Upper lobe of right lung (tissue), 1 donor: ENCODE measurements around the gene PLEKHG7. TPM values are rescaled to one million over a fixed set of nuclear protein-coding genes. Genes with fewer than 3 reads are reported as not detected.

ENCODE experiments used
- ATAC-seq: fragments of 200-7000 bp; cut with Tn5 transposase; one replicate; pipeline ENCODE4 v1.9.1; 2020; ENCODE audit warnings: mild to moderate bottlenecking, moderate library complexity
- DNase-seq: peaks from one replicate; pipeline ENCODE4 v3.0.0-alpha.2; 2020
- H3K27ac ChIP-seq: fragments of 200-600 bp; one replicate; pipeline ENCODE4 v1.8.0; 2022
- H3K27me3 ChIP-seq: fragments of 200-600 bp; one replicate; pipeline ENCODE4 v1.8.0; 2022; ENCODE audit warnings: mild to moderate bottlenecking
- H3K36me3 ChIP-seq: fragments of 200-600 bp; one replicate; pipeline ENCODE4 v1.8.0; 2022
- H3K4me1 ChIP-seq: fragments of 200-600 bp; one replicate; pipeline ENCODE4 v1.8.0; 2022
- H3K4me3 ChIP-seq: fragments of 200-600 bp; one replicate; pipeline ENCODE4 v1.8.0; 2022; ENCODE audit warnings: mild to moderate bottlenecking
- H3K9me3 ChIP-seq: fragments of 200-600 bp; one replicate; pipeline ENCODE4 v1.8.0; 2022
- CTCF ChIP-seq: fragments of 200-600 bp; IDR thresholded peaks from one replicate; pipeline ENCODE4 v1.8.0; 2022; ENCODE audit warnings: antibody characterized with exemption
- intact Hi-C: fragments of 100-400 bp; cut with DNase I; formaldehyde crosslinking; loops from one replicate; pipeline ENCODE4 v1.11.0; 2022
- total RNA-seq: library from RNA; stranded (reverse); fragmentation: NEBNext Ultra II Directional; extraction: Animal tissue kit (Norgen Biotek cat#: 25700); gene quantifications from one replicate; pipeline ENCODE4 v1.2.1, GENCODE V29; 2021
- donor health status: DM: no; HTN: yes; CAD: no; lungs with severe emphysema.

Gene PLEKHG7
- total RNA-seq, 1 donor from 2014 or later, result not detected

GRCh38 chr12:92695577-92695976, 7.2 kb upstream of the PLEKHG7 start:
- Histone ChIP-seq H3K9me3 (no peaks in the 10 kb centered on the region), H3K4me1 (no peaks in the 10 kb centered on the region), H3K4me3 (no peak overlapping the region), H3K27me3 (no peaks in the 10 kb centered on the region), H3K27ac (no peak overlapping the region), H3K36me3 (no peaks in the 10 kb centered on the region)
- intact Hi-C loops, result no loop called here
- TF ChIP-seq CTCF, result no peak
- ATAC-seq (no peak), DNase-seq (no peak)

GRCh38 chr12:92696216-92696615, 6.6 kb upstream of the PLEKHG7 start:
- H3K27me3 ChIP-seq, result no peaks in the 10 kb centered on the region
- no peaks in the 10 kb centered on the region for H3K36me3 ChIP-seq
- no peaks in the 10 kb centered on the region for H3K9me3 ChIP-seq
- no peak overlapping the region for H3K4me3 ChIP-seq
- DNase-seq (no peak), ATAC-seq (peak; percentile 64)
- H3K27ac ChIP-seq, result peak overlapping the region; percentile 63
- TF ChIP-seq CTCF, result no peak
- intact Hi-C loops, result no loop called here
- no peaks in the 10 kb centered on the region for H3K4me1 ChIP-seq

GRCh38 chr12:92698474-92698873, 4.3 kb upstream of the PLEKHG7 start:
- no peaks in the 10 kb centered on the region for H3K36me3 ChIP-seq
- no peak overlapping the region for H3K27ac ChIP-seq
- intact Hi-C loops, result no loop called here
- H3K4me3 ChIP-seq, result no peak overlapping the region
- no peaks in the 10 kb centered on the region for H3K4me1 ChIP-seq
- H3K27me3 ChIP-seq, result no peaks in the 10 kb centered on the region
- TF ChIP-seq CTCF, result no peak
- DNase-seq (no peak), ATAC-seq (no peak)
- H3K9me3 ChIP-seq, result no peaks in the 10 kb centered on the region

- Histone ChIP-seq H3K27ac (no peak overlapping the region), H3K27me3 (no peaks in the 10 kb centered on the region), H3K9me3 (no peaks in the 10 kb centered on the region), H3K36me3 (no peaks in the 10 kb centered on the region), H3K4me1 (no peaks in the 10 kb centered on the region), H3K4me3 (no peak overlapping the region)
- DNase-seq (no peak), ATAC-seq (no peak)
- TF ChIP-seq CTCF, result no peak
- intact Hi-C loops, result no loop called here
These were observed 1.3 kb upstream of the PLEKHG7 start for GRCh38 chr12:92701441-92701840.

- no peak for TF ChIP-seq CTCF
- ATAC-seq, result no peak
- no peaks in the 10 kb centered on the region for H3K4me1 ChIP-seq
These were observed 997 bp downstream of the PLEKHG7 start for GRCh38 chr12:92703786-92704185.

GRCh38 chr12:92706594-92706993, 3.8 kb downstream of the PLEKHG7 start:
- intact Hi-C loops, result no loop called here
- Histone ChIP-seq H3K27me3 (no peaks in the 10 kb centered on the region), H3K4me1 (no peaks in the 10 kb centered on the region), H3K4me3 (no peak overlapping the region), H3K9me3 (no peaks in the 10 kb centered on the region), H3K27ac (no peak overlapping the region), H3K36me3 (no peaks in the 10 kb centered on the region)
- DNase-seq (no peak), ATAC-seq (no peak)
- no peak for TF ChIP-seq CTCF

More at GRCh38 chr12:92703786-92704185, 997 bp downstream of the PLEKHG7 start:
- no peaks in the 10 kb centered on the region for H3K27me3 ChIP-seq
- no peaks in the 10 kb centered on the region for H3K36me3 ChIP-seq
- intact Hi-C loops, result no loop called here
- DNase-seq, result no peak
- no peak overlapping the region for H3K27ac ChIP-seq
- H3K9me3 ChIP-seq, result no peaks in the 10 kb centered on the region
- H3K4me3 ChIP-seq, result no peak overlapping the region
